OCI-LY3 (cell line): Measurements from ENCODE around the gene C10orf53.

Source experiments
- H2AFZ ChIP-seq: fragments of 200-600, 300-600 bp; shearing (Covaris generic); 2 replicates; pipeline ENCODE4 v1.6.0; 2014; ENCODE audit warnings: antibody characterized with exemption, low read depth, low read length
- H3K27ac ChIP-seq: fragments of 200-600, 300-600 bp; sonication (generic); 2 replicates; pipeline ENCODE4 v1.5.1; 2014; ENCODE audit warnings: mild to moderate bottlenecking, low read length, moderate library complexity, mixed read lengths
- H3K27me3 ChIP-seq: fragments of 200-600, 300-600 bp; sonication (generic); 2 replicates; pipeline ENCODE4 v1.6.1; 2014; ENCODE audit warnings: low read depth, low read length, mixed read lengths
- H3K36me3 ChIP-seq: fragments of 200-600, 300-600 bp; sonication (generic); replicated peaks from 2 replicates; pipeline ENCODE3; 2014; ENCODE audit warnings: low read depth, low read length, mixed read lengths
- H3K4me1 ChIP-seq: fragments of 300-600, 200-600 bp; sonication (generic); 2 replicates; pipeline ENCODE4 v1.6.1; 2014; ENCODE audit warnings: low read length, mixed read lengths
- H3K4me2 ChIP-seq: fragments of 200-600, 300-600 bp; sonication (generic); 2 replicates; pipeline ENCODE4 v1.6.1; 2014; ENCODE audit warnings: low read length, mixed read lengths
- H3K4me3 ChIP-seq: fragments of 300-600, 200-600 bp; sonication (generic); 2 replicates; pipeline ENCODE4 v1.5.1; 2014; ENCODE audit warnings: antibody characterized with exemption, mild to moderate bottlenecking, low read length, moderate library complexity
- H3K79me2 ChIP-seq: fragments of 300-600, 200-600 bp; shearing (Covaris generic); 2 replicates; pipeline ENCODE4 v1.6.1; 2014; ENCODE audit warnings: mild to moderate bottlenecking, low read length, mixed read lengths
- H3K9ac ChIP-seq: fragments of 300-600, 200-600 bp; shearing (Covaris generic); 2 replicates; pipeline ENCODE4 v1.6.0; 2014; ENCODE audit warnings: mild to moderate bottlenecking, low read length, moderate library complexity
- H3K9me3 ChIP-seq: fragments of 200-600, 300-600 bp; shearing (Covaris generic); 2 replicates; pipeline ENCODE4 v1.6.1; 2014; ENCODE audit warnings: low read length, mixed read lengths; ENCODE audit not compliant: insufficient read depth
- H4K20me1 ChIP-seq: fragments of 200-600, 300-600 bp; sonication (generic); 2 replicates; pipeline ENCODE4 v1.6.1; 2016; ENCODE audit warnings: low read length, mixed read lengths; ENCODE audit not compliant: insufficient read depth
- EZH2phosphoT487 ChIP-seq: fragments of 200-600 bp; shearing (Covaris generic); IDR thresholded peaks from 2 replicates; pipeline ENCODE4 v1.6.1; 2018; ENCODE audit warnings: antibody characterized with exemption, mixed run types, low read depth
- TF ChIP-seq, protein P1 (sequence below): fragments of 200-600, 300-600 bp; sonication (generic); IDR thresholded peaks from 2 replicates; pipeline ENCODE4 v1.5.1; 2014; ENCODE audit warnings: antibody characterized with exemption, low read length, low read depth

C10orf53 gene

DNA sequence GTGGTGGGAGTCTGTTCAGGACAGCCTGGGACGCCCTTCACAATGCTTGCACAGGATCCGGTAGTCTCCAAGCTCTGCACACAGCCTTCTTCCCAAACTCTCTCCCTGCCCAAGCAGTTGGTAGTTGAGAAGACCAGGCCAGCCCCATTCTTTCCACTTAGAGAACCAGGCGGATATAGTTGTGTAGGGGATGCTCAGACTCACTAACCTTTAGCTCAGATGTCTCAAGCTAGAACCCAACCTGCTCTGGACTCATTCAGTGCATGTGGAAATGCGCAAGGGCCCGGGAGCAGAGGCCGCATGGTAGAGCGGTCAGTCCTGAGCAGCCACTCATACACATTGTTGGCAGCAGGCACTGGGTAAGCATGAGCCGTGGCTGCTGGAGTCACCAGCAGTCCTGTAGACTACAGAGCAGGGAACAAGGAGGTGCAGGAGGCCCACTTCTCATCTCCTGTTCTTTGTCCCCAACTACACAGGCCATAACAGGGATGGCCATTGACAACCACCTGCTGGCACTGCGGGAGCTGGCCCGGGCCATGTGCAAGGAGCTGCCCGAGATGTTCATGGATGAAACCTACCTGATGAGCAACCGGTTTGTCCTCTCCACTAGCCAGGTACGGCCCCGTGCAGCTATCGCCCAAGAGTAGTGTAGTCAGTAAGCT is 17.2 kb upstream of the C10orf53 start:
- H4K20me1 ChIP-seq = no peaks in the 10 kb centered on the region
- H2AFZ ChIP-seq = no peak overlapping the region
- H3K4me2 ChIP-seq = no peak overlapping the region
- H3K27ac ChIP-seq = no peak overlapping the region
- H3K79me2 ChIP-seq = no peaks in the 10 kb centered on the region
- H3K4me1 ChIP-seq = no peaks in the 10 kb centered on the region
- no peak overlapping the region for H3K4me3 ChIP-seq
- H3K36me3 ChIP-seq = no peaks in the 10 kb centered on the region
- no peak for TF ChIP-seq EZH2phosphoT487
- TF ChIP-seq, protein P1, sequence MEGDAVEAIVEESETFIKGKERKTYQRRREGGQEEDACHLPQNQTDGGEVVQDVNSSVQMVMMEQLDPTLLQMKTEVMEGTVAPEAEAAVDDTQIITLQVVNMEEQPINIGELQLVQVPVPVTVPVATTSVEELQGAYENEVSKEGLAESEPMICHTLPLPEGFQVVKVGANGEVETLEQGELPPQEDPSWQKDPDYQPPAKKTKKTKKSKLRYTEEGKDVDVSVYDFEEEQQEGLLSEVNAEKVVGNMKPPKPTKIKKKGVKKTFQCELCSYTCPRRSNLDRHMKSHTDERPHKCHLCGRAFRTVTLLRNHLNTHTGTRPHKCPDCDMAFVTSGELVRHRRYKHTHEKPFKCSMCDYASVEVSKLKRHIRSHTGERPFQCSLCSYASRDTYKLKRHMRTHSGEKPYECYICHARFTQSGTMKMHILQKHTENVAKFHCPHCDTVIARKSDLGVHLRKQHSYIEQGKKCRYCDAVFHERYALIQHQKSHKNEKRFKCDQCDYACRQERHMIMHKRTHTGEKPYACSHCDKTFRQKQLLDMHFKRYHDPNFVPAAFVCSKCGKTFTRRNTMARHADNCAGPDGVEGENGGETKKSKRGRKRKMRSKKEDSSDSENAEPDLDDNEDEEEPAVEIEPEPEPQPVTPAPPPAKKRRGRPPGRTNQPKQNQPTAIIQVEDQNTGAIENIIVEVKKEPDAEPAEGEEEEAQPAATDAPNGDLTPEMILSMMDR = no peak
- H3K27me3 ChIP-seq = no peaks in the 10 kb centered on the region
- H3K9ac ChIP-seq = no peak overlapping the region
- H3K9me3 ChIP-seq = no peaks in the 10 kb centered on the region

DNA sequence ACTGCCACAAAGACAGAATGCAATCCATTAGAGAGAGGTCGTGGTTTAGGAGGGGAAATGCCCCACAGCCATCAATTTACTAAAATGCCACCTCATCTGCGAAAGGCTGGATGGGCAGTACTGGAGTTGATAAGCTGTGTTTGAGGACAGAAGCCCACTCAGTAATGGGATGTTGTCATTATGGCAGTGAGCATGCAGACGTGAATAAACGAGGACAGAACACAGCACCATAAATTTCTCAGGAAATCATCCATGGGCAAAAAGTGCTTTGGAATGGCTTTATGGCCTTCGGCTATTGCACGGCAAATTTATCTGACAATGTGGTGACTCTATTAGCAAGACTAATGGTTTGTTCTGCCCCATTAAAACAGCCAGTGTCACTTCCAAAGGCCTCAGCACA is 15.9 kb upstream of the C10orf53 start:
- no peaks in the 10 kb centered on the region for H3K36me3 ChIP-seq
- no peak overlapping the region for H3K4me3 ChIP-seq
- H3K27me3 ChIP-seq = no peaks in the 10 kb centered on the region; the same call in 1 of the 2 replicates
- H4K20me1 ChIP-seq = no peaks in the 10 kb centered on the region
- no peaks in the 10 kb centered on the region for H3K4me1 ChIP-seq
- H3K27ac ChIP-seq = no peak overlapping the region
- H3K9ac ChIP-seq = no peak overlapping the region
- no peak overlapping the region for H3K4me2 ChIP-seq
- TF ChIP-seq, protein P1 = no peak
- no peak for TF ChIP-seq EZH2phosphoT487
- no peaks in the 10 kb centered on the region for H3K9me3 ChIP-seq
- H2AFZ ChIP-seq = no peak overlapping the region
- H3K79me2 ChIP-seq = no peaks in the 10 kb centered on the region

DNA sequence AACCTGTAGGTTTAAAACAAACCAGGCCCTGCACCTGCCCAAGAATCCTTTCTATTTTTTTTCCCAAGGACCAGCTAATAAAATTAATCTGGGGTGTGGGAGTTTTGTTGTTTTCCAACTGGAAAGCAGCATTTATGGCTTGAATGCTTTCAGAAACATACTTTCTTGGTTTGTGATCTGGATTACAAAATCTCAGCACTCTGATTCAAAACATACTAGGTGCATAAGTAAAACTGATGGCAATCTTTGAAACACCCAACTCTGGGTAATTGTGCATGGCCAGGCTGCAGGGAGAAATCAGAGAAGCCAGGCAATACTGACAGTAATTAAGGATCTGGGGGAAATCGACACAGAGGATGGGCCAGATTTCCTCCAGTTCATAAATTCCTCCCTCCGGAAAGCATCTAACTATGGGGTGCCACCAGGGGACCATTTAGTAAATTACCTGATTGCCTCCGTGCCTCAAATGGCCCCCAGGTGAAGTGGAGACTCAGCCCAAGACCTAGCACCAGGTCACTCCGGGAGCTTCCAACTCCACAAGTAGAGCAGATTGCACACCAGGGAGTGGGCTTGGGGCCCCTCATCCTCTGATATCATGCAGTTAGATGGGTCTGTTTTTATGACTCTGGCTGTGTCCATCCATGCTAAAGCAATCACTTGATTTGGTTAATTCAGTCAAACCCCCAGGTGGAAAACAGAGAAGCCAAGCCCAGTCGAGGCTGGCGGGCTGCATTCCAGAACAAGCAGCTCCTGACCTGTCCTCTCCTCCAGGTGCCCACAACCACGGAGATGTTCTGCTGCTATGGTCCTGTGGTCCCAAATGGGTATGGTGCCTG is 15.2 kb upstream of the C10orf53 start:
- H3K36me3 ChIP-seq = no peaks in the 10 kb centered on the region

DNA sequence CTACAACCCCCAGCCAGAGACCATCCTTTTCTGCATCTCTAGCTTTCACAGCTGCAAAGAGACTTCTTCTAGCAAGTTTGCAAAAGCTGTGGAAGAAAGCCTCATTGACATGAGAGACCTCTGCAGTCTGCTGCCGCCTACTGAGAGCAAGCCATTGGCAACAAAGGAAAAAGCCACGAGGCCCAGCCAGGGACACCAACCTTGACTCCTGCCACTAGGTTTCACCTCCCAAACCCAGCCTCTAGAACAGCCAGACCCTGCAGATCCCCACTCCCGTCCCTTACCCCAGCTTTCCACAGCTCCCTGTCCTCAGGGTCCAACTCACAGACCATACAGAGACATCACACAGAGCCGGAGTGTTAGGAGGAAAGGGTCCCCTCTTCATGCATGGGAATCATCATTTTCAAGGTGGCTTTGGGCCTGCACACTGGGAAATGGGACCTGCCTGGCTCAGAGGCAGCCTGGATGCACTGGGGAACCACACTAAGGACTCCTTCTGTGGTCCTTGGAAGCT is 14.6 kb upstream of the C10orf53 start:
- no peak overlapping the region for H3K4me2 ChIP-seq
- no peaks in the 10 kb centered on the region for H3K4me1 ChIP-seq
- H3K36me3 ChIP-seq = no peaks in the 10 kb centered on the region
- no peaks in the 10 kb centered on the region for H3K9me3 ChIP-seq
- H3K27ac ChIP-seq = no peak overlapping the region
- no peaks in the 10 kb centered on the region; the same call in 1 of the 2 replicates for H3K27me3 ChIP-seq
- no peak for TF ChIP-seq EZH2phosphoT487
- TF ChIP-seq, protein P1 = no peak
- no peaks in the 10 kb centered on the region for H3K79me2 ChIP-seq
- no peak overlapping the region for H3K9ac ChIP-seq
- no peak overlapping the region for H2AFZ ChIP-seq
- no peak overlapping the region for H3K4me3 ChIP-seq
- no peaks in the 10 kb centered on the region for H4K20me1 ChIP-seq

More for the DNA sequence above, 15.2 kb upstream of the C10orf53 start:
- Histone ChIP-seq H3K4me2 (no peak overlapping the region), H3K9me3 (no peaks in the 10 kb centered on the region), H3K4me3 (no peak overlapping the region), H3K27ac (no peak overlapping the region), H3K27me3 (no peaks in the 10 kb centered on the region; the same call in 1 of the 2 replicates), H3K9ac (no peak overlapping the region), H2AFZ (no peak overlapping the region), H4K20me1 (no peaks in the 10 kb centered on the region), H3K79me2 (no peaks in the 10 kb centered on the region), H3K4me1 (no peaks in the 10 kb centered on the region)
- TF ChIP-seq, protein P1 = no peak
